Thyroid gland (tissue), 4 donors: ENCODE data around the gene ZSCAN29. TPM values are rescaled to one million over a fixed set of nuclear protein-coding genes. Genes with fewer than 3 reads are reported as not detected.
A peak's percentile ranks its signal among the peaks of the same experiment; 100 is the strongest.

Experiments
- DNase-seq, 2 donors: peaks; one replicate each; pipeline ENCODE4 v3.0.0-alpha.2; 2019
- H3K27ac ChIP-seq, 3 donors: fragments of 200-600 bp; sonication (generic); 1 replicate in 2 of 3; 2 replicates in 1 of 3; pipeline ENCODE4 v1.5.1; 2016 to 2019; ENCODE audit warnings: mild to moderate bottlenecking in 1 of 3, moderate library complexity in 1 of 3
- H3K27me3 ChIP-seq: fragments of 200-600 bp; sonication (generic); one replicate; pipeline ENCODE4 v1.5.1; 2019
- H3K36me3 ChIP-seq, 2 donors: fragments of 200-600 bp; sonication (generic); one replicate each; pipeline ENCODE4 v1.5.1; 2016 to 2019
- H3K4me1 ChIP-seq, 2 donors: fragments of 200-600 bp; sonication (generic); one replicate each; pipeline ENCODE4 v1.5.1; 2017 to 2019
- H3K4me3 ChIP-seq, 3 donors: fragments of 200-600 bp; sonication (generic); replicated peaks in 1 of 3; 1 replicate in 2 of 3; 2 replicates in 1 of 3; pipeline ENCODE4 v1.5.1; 2016; ENCODE audit warnings: mild to moderate bottlenecking in 1 of 3
- H3K9me3 ChIP-seq: fragments of 200-600 bp; sonication (generic); one replicate; pipeline ENCODE4 v1.5.1; 2017
- POLR2A ChIP-seq, 2 donors: fragments of 450-650 bp; IDR thresholded peaks; one replicate each; pipeline ENCODE4 v1.6.1; 2017; ENCODE audit warnings: antibody characterized with exemption in 2 of 2, mild to moderate bottlenecking in 2 of 2, moderate library complexity in 1 of 2
- WGBS, 2 donors: methylation state at CpG; one replicate each; pipeline ENCODE4 v1.1.5; 2017; 5-methylcytosine and 5-hydroxymethylcytosine counted together
- intact Hi-C: fragments of 100-400 bp; cut with DNase I; formaldehyde crosslinking; loops from one replicate; pipeline ENCODE4 v1.15.1; 2023
- total RNA-seq, 4 donors: library from RNA; depleted of rRNA; stranded (reverse); fragments of >200 nt; gene quantifications; one replicate each; pipeline ENCODE4 v1.2.3, GENCODE V29; 2016
- TF ChIP-seq, protein P1 (sequence below), 6 experiments: fragments of 200-600 bp in 3 of 6; fragments of 450-650 bp in 3 of 6; sonication (generic) in 3 of 6; IDR thresholded peaks; one replicate each; pipeline ENCODE4 v1.5.1; 2016 to 2019; ENCODE audit warnings: antibody characterized with exemption in 6 of 6, mild to moderate bottlenecking in 2 of 6, inconsistent platforms in 1 of 6, moderate library complexity in 1 of 6

The ZSCAN29 gene
- total RNA-seq, 4 donors from 2014 or later: 18.2 to 22.6 (median 20.3) TPM

DNA sequence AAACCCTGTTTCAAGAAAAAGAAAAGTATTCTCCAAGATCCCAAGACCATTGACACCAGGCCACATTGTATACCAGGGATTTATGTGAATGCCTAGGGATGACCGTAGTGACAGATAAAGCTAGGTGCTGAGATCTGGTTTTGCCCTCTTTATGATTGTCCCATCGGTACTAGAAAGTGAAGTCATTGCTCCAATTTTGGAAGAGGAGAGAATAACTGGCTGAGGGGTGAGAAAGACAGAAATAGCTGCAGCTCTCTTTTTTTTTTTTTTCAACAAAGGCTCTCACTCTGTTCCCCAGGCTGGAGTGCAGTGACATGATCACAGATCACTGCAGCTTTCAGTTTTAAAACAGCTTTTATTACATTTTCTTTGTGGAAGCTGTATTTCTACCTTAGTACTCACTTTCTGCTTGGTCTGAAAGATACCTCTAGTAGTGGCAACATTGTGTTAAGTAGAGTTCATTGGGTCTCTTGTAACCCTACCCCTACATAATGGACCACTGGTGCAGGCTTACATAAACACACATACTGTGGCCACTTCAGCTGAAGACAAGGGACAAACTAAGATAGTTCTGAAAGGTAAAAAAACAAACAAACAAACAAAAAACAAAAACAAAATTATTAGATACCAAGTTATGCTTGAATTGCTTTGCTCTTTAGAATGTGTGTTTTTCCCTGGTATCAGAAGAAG lies 18.0 kb downstream of the ZSCAN29 start:
- WGBS, 2 donors: 94 to 95% methylated on average over 2 of the region's 2 CpGs
- Histone ChIP-seq H3K36me3 (peaks cover 14% of the 10 kb centered on the region in 2 donors), H3K27me3 (no peaks in the 10 kb centered on the region), H3K27ac (no peak overlapping the region), H3K4me3 (no peak overlapping the region), H3K4me1 (no peaks in the 10 kb centered on the region), H3K9me3 (no peaks in the 10 kb centered on the region)
- intact Hi-C loops: no loop called here
- TF ChIP-seq, protein P1, sequence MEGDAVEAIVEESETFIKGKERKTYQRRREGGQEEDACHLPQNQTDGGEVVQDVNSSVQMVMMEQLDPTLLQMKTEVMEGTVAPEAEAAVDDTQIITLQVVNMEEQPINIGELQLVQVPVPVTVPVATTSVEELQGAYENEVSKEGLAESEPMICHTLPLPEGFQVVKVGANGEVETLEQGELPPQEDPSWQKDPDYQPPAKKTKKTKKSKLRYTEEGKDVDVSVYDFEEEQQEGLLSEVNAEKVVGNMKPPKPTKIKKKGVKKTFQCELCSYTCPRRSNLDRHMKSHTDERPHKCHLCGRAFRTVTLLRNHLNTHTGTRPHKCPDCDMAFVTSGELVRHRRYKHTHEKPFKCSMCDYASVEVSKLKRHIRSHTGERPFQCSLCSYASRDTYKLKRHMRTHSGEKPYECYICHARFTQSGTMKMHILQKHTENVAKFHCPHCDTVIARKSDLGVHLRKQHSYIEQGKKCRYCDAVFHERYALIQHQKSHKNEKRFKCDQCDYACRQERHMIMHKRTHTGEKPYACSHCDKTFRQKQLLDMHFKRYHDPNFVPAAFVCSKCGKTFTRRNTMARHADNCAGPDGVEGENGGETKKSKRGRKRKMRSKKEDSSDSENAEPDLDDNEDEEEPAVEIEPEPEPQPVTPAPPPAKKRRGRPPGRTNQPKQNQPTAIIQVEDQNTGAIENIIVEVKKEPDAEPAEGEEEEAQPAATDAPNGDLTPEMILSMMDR (IDR thresholded peaks at IDR 0.05): no peak
- TF ChIP-seq POLR2A (IDR thresholded peaks at IDR 0.05): no peak
- no peak for DNase-seq

DNA sequence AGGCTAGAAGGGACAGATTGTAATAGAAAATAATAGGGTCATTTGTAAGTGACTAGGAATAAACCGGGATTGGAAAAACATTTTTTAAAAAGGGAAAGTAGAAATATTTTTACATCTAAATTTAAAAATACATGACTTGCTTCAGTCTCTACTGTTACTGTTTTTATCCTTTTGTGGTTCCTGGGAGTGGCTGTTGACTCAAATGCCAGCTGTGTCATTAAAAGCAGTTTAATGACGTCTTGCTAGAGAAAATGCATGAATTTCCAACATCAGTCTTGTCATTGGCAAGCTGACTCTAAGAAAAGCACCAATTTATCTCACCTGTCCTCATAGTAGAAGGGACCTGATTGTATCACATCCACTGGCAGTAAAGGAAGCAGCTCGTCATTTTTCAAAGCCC lies 23.7 kb downstream of the ZSCAN29 start:
- Histone ChIP-seq H3K4me3 (no peak overlapping the region), H3K9me3 (no peaks in the 10 kb centered on the region), H3K27me3 (no peaks in the 10 kb centered on the region), H3K36me3 (peaks cover 11 to 16% of the 10 kb centered on the region in 2 donors), H3K4me1 (no peaks in the 10 kb centered on the region), H3K27ac (no peak overlapping the region)
- intact Hi-C loops: no loop called here
- TF ChIP-seq POLR2A (IDR thresholded peaks at IDR 0.05): no peak
- TF ChIP-seq, protein P1 (IDR thresholded peaks at IDR 0.05): no peak
- WGBS, 2 donors: 90 to 91% methylated on average over 3 of the region's 3 CpGs
- DNase-seq: no peak

DNA sequence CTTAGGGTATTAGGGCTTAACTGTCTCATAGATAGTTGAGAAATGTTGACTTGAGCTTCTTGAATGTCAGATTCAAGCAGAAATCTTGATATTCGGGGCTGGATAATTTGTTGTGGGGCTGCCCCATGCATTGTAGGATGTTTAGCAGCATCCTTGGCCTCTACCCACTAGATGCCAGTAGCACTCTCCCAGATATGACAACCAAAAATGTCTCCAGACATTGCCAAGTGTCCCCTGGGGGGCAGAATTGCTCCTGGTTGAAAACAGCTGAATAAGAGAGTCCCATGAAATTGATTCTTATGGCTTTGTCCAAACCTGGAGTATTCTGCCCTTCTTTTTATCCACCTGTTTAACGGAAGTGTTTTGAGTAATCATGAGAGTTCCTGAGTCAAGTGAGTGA lies 24.5 kb downstream of the ZSCAN29 start:
- no peaks in the 10 kb centered on the region for H3K27me3 ChIP-seq
- peaks cover 11% of the 10 kb centered on the region in 2 donors for H3K36me3 ChIP-seq
- no peaks in the 10 kb centered on the region for H3K9me3 ChIP-seq
- no peak overlapping the region for H3K4me3 ChIP-seq
- intact Hi-C loops: no loop called here
- H3K27ac ChIP-seq: no peak overlapping the region
- H3K4me1 ChIP-seq: no peaks in the 10 kb centered on the region
- no peak for DNase-seq
- 94 to 95% methylated on average over 2 of the region's 2 CpGs for WGBS, 2 donors
- TF ChIP-seq, protein P1 (IDR thresholded peaks at IDR 0.05): no peak
- TF ChIP-seq POLR2A (IDR thresholded peaks at IDR 0.05): no peak

DNA sequence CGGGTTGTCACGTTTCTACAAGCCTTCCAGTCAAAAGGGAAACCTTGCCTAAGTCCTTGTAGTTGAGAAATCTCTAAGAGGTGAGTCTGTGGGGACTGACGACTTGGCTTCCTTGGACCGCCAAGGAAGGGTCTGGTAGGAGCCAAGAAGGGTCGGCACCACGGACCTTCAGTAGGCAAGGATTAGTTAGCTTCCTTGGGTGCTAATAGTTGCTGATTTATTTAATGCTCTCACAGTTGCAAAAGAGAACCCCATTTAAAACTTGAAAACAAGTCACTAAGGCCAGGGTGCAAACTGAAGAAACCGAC lies 40.1 kb downstream of the ZSCAN29 start:
- no peak for TF ChIP-seq POLR2A (IDR thresholded peaks at IDR 0.05)
- TF ChIP-seq, protein P1 (IDR thresholded peaks at IDR 0.05): no peak
- H3K27ac ChIP-seq: peak overlapping the region; percentile 84 to 98 (median 88)

DNA sequence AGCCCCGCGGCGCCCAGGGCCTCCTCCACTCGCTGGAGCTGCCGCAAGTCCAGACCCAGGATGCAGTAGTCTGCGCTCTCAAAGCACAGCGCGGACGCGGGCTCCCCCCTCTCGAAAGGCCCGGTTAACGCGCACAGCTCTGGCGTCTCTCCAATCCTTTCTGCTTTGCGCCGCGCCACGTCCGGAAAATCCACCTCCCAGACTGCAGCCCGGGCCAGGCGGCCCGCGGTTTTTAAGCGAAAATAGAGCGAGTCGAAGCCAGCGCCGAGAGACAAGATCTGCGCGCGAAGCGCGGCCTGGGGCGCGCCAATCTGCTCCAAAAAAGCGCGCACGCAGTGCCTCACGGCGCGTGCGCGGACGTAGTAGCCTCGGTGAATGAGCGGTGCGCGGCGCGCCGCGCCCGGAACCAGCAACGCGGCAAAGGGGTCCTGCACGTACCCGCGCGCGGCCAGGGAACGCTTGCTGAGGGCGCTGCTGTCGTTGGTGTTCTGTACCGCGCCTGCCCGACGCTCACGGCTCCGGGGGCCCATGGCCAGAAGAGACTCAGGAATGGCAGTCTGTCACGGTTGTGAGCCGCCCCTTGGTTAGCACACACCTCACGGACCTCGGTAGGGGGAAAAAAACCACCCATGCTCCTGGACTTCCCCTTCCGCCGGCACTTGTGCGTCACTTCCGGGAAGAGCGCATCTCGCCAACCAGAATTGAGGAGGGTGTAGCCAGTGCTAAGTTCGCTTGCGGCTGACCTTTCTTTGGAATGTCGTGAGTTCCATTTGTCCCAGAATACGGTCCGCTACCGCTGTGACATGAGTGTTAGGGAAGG lies 40.7 kb downstream of the ZSCAN29 start, which contains the start of gene LCMT2:
LCMT2 (minus strand) TSS at position 614 of the 820 bp plus-strand sequence; CDS start at position 530, 84 bp downstream.
- Histone ChIP-seq H3K27me3 (no peaks in the 10 kb centered on the region), H3K4me3 (peak within 1 kb of the TSS; percentile 85 to 92 (median 87)), H3K9me3 (no peaks in the 10 kb centered on the region), H3K27ac (peak within 1 kb of the TSS; percentile 84 to 98 (median 88)), H3K36me3 (peaks cover 0 to 3% of the 10 kb centered on the region in 2 donors), H3K4me1 (peaks cover 17 to 20% of the 10 kb centered on the region in 2 donors)
- 0% methylated on average over 8 to 40 of the region's 86 CpGs for WGBS, 2 donors
- peak; percentile 92 to 95 for DNase-seq
- intact Hi-C loops: no loop called here
- TF ChIP-seq, protein P1 (IDR thresholded peaks at IDR 0.05): no peak
- TF ChIP-seq POLR2A (IDR thresholded peaks at IDR 0.05): peak in 1 of 2 donors; percentile 83

More for the DNA sequence above, 40.1 kb downstream of the ZSCAN29 start:
- 4 to 7% methylated on average over 7 of the region's 7 CpGs for WGBS, 2 donors
- H3K4me3 ChIP-seq: peak overlapping the region; percentile 85 to 92 (median 87)
- H3K9me3 ChIP-seq: no peaks in the 10 kb centered on the region
- DNase-seq: no peak
- intact Hi-C loops: no loop called here
- peaks cover 0 to 7% of the 10 kb centered on the region in 2 donors for H3K36me3 ChIP-seq
- peaks cover 17 to 20% of the 10 kb centered on the region in 2 donors for H3K4me1 ChIP-seq
- no peaks in the 10 kb centered on the region for H3K27me3 ChIP-seq
